ENCODE measurements around the gene ZSWIM4. TPM values are rescaled to one million over a fixed set of nuclear protein-coding genes. Genes with fewer than 3 reads are reported as not detected.

Gene ZSWIM4
- total and polyA plus RNA-seq, 2 of the 13 experiments (the other 11 are each of a cell fraction or from before 2014, with no cell fraction given), result 0.33 to 0.86 TPM

- peaks cover 34% of the 10 kb centered on the region for H3K4me1 ChIP-seq (ENCODE audit: insufficient read depth, low read length)
These were observed 66.1 kb downstream of the ZSWIM4 start for GRCh38 chr19:13861392-13861713.

More at GRCh38 chr19:13861392-13861713, 66.1 kb downstream of the ZSWIM4 start:
- H4K20me1 ChIP-seq (ENCODE audit: insufficient read depth, low read length), result no peaks in the 10 kb centered on the region
- H2AFZ ChIP-seq (ENCODE audit: low read length), result no peak overlapping the region
- in situ Hi-C loops (cut with HindIII; ENCODE audit: extremely low pct_ligation_motif_present, low pct_unique_long_range_greater_than_20kb) (loop anchor here (5.0 kb wide), 1 partner anchor 79 kb away; no protein-coding TSS in a partner anchor), intact Hi-C loops (cut with micrococcal nuclease; ENCODE audit: unreplicated experiment) (loop anchor here (5.0 kb wide), 1 partner anchor 264 kb away; no protein-coding TSS in a partner anchor)
- H3K27ac ChIP-seq (ENCODE audit: extremely low read length, insufficient read depth, low read length), result no peak overlapping the region
- ATAC-seq (no peak), FAIRE-seq (no peak), DNase-seq (ENCODE audit: low spot score) (no peak)
- BruUV-seq (replicated peaks), result no TSS peak
- peak overlapping the region in 1 of 3 experiments; percentile 77; a peak in 3 of 6 replicates for H3K4me3 ChIP-seq (replicated peaks in 1 of 3; ENCODE audit: insufficient read depth in 1 of 3, low read depth in 2 of 3, low read length in 3 of 3)
- no peaks in the 10 kb centered on the region for H3K36me3 ChIP-seq (replicated peaks in 1 of 2; ENCODE audit: control insufficient read depth in 1 of 2, insufficient read depth in 2 of 2, low read length in 2 of 2)
- H3K4me2 ChIP-seq (ENCODE audit: low read depth, low read length), result peak overlapping the region; percentile 92
- POLR2A ChIA-PET, result interaction anchor here (1.4 to 3.4 kb wide), 5 partner anchors 9 to 130 kb away, joined by 4 to 30 read pairs (median 18); partner anchors contain the start of gene C19orf53
- H3K9me3 ChIP-seq (ENCODE audit: low read length), result no peaks in the 10 kb centered on the region
- H3K9ac ChIP-seq (ENCODE audit: insufficient read depth, low read depth, low read length), result peak overlapping the region; percentile 82
- CTCF ChIA-PET (ENCODE audit: low intra/inter-chr PET ratio, low total read pairs), result interaction anchor here (0.7 to 2.8 kb wide), 2 partner anchors 76 to 264 kb away, joined by 3 to 38 read pairs; no protein-coding TSS in a partner anchor
- H3K27me3 ChIP-seq (ENCODE audit: control insufficient read depth in 1 of 2, insufficient read depth in 2 of 2, low read length in 2 of 2), result peaks cover 0 to 9% of the 10 kb centered on the region in 2 experiments; a peak in 1 of 5 replicates
- WGBS (ENCODE audit: low lambda C conversion rate), result 82% methylated on average over 8 of the region's 11 CpGs
- H3K79me2 ChIP-seq (ENCODE audit: insufficient read depth, low read length), result no peaks in the 10 kb centered on the region
- no peak for TF ChIP-seq MAFF (IDR thresholded peaks at IDR 0.05; ENCODE audit: low read depth, low read length)
- no peak for TF ChIP-seq SP140L (CRISPR knock-in tag; IDR thresholded peaks at IDR 0.05; ENCODE audit: borderline replicate concordance)
- TF ChIP-seq ZNF576 (CRISPR knock-in tag; IDR thresholded peaks at IDR 0.05), result 0 out of 2 replicates have a peak, but pooled peaks have one; percentile 16
- no peak for TF ChIP-seq ZXDC (CRISPR knock-in tag; IDR thresholded peaks at IDR 0.05)
- TF ChIP-seq ZBTB38 (CRISPR knock-in tag; IDR thresholded peaks at IDR 0.05), result 0 out of 2 replicates have a peak, but pooled peaks have one; percentile 2
